Smooth muscle cell (in vitro differentiated cells): ENCODE data around the gene CDYL2. TPM values are rescaled to one million over a fixed set of nuclear protein-coding genes. Genes with fewer than 3 reads are reported as not detected.

Experiments used
- DNase-seq: peaks from one replicate; lab custom pipeline; 2025; ENCODE audit not compliant: unreplicated experiment; lab: John Stamatoyannopoulos, UW
- H2AFZ ChIP-seq: fragments of 200-600 bp; sonication (generic); 2 replicates; pipeline ENCODE4 v1.6.0; 2016; ENCODE audit warnings: antibody characterized with exemption, low read depth, mild to moderate bottlenecking
- H3F3A ChIP-seq: fragments of 200-600 bp; sonication (generic); 2 replicates; pipeline ENCODE4 v1.6.0; 2017; ENCODE audit warnings: antibody characterized with exemption, low read depth
- H3K27ac ChIP-seq: fragments of 200-600 bp; sonication (generic); 2 replicates; pipeline ENCODE4 v1.5.1; 2016; ENCODE audit warnings: low read depth, mild to moderate bottlenecking
- H3K27me3 ChIP-seq: fragments of 200-600 bp; sonication (generic); 2 replicates; pipeline ENCODE4 v1.6.1; 2016; ENCODE audit warnings: low read depth, mild to moderate bottlenecking
- H3K36me3 ChIP-seq: fragments of 200-600 bp; sonication (generic); 2 replicates; pipeline ENCODE4 v1.5.1; 2016; ENCODE audit warnings: low read depth
- H3K4me1 ChIP-seq: fragments of 200-600 bp; sonication (generic); 2 replicates; pipeline ENCODE4 v1.5.1; 2016; ENCODE audit warnings: low read depth
- H3K4me2 ChIP-seq: fragments of 200-600 bp; sonication (generic); 2 replicates; pipeline ENCODE4 v1.6.0; 2016; ENCODE audit warnings: mild to moderate bottlenecking
- H3K4me3 ChIP-seq: fragments of 200-600 bp; sonication (generic); 2 replicates; pipeline ENCODE4 v1.5.1; 2016; ENCODE audit warnings: mild to moderate bottlenecking
- H3K79me2 ChIP-seq: fragments of 200-600 bp; sonication (generic); 2 replicates; pipeline ENCODE4 v1.6.0; 2016; ENCODE audit warnings: low read depth, mild to moderate bottlenecking
- H3K9ac ChIP-seq: fragments of 200-600 bp; sonication (generic); 2 replicates; pipeline ENCODE4 v1.6.0; 2016; ENCODE audit warnings: low read depth
- H3K9me3 ChIP-seq: fragments of 200-600 bp; sonication (generic); replicated peaks from 2 replicates; pipeline ENCODE4 v1.5.1; 2016; ENCODE audit warnings: low read depth
- H4K20me1 ChIP-seq: fragments of 200-600 bp; sonication (generic); 2 replicates; pipeline ENCODE4 v1.6.0; 2016; ENCODE audit warnings: low read depth
- CTCF ChIP-seq: fragments of 200-600 bp; sonication (generic); IDR thresholded peaks from 2 replicates; pipeline ENCODE4 v1.5.1; 2017; ENCODE audit warnings: borderline replicate concordance, mild to moderate bottlenecking, antibody characterized with exemption; ENCODE audit not compliant: insufficient read depth, poor library complexity, severe bottlenecking
- WGBS: methylation state at CpG from one replicate; pipeline ENCODE4 v1.1.7; 2016; ENCODE audit warnings: low lambda C conversion rate; 5-methylcytosine and 5-hydroxymethylcytosine counted together
- polyA plus RNA-seq: library from polyadenylated mRNA; unstranded; fragments of >200 nt; fragmentation: Nextera tagmentation; extraction: Ambion mirVana; gene quantifications from 2 replicates; pipeline ENCODE4 v1.2.1, GENCODE V29; 2016
- total RNA-seq: library from RNA; depleted of rRNA; stranded (reverse); fragments of >200 nt; gene quantifications from 2 replicates; pipeline ENCODE4 v1.2.3, GENCODE V29; 2014

CDYL2 gene
- total and polyA plus RNA-seq, 2 experiments from 2014 or later = 2.0 to 2.9 TPM

GRCh38 chr16:80616362-80616761 is 188.0 kb downstream of the CDYL2 start:
- Histone ChIP-seq H4K20me1 (no peaks in the 10 kb centered on the region), H3K79me2 (no peaks in the 10 kb centered on the region), H3F3A (no peaks in the 10 kb centered on the region), H3K4me2 (no peak overlapping the region), H3K9me3 (no peaks in the 10 kb centered on the region), H3K9ac (no peak overlapping the region), H3K4me1 (no peaks in the 10 kb centered on the region), H3K27me3 (no peaks in the 10 kb centered on the region), H3K4me3 (no peak overlapping the region), H3K27ac (no peak overlapping the region), H2AFZ (no peak overlapping the region), H3K36me3 (no peaks in the 10 kb centered on the region)
- TF ChIP-seq CTCF = no peak
- no peak for DNase-seq
- 93% methylated on average over 3 of the region's 3 CpGs for WGBS

DNA sequence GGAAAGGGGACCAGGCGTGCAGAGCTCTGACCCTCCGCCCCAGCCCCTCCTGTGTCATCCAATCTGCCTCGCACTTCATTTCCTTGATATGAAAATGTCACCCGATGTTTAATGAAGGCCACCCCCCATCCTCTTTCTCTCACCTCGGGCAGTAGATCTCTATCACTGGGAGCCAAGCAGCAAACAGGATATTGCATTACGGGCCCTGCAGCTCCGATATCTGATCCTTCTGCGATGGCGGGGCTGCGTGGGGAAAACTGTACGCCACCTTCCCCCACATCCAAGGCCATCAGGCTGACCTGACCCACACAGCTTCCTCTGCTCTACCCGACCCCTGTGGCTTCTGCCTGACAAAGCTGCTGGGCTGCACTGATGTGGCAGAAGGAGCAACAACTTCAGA is 188.7 kb downstream of the CDYL2 start:
- H3K79me2 ChIP-seq = no peaks in the 10 kb centered on the region
- DNase-seq = no peak
- 86% methylated on average over 12 of the region's 12 CpGs for WGBS
- H3K27ac ChIP-seq = no peak overlapping the region
- H3K27me3 ChIP-seq = no peaks in the 10 kb centered on the region
- H2AFZ ChIP-seq = no peak overlapping the region
- no peak overlapping the region for H3K4me2 ChIP-seq
- H3K36me3 ChIP-seq = no peaks in the 10 kb centered on the region
- H4K20me1 ChIP-seq = no peaks in the 10 kb centered on the region
- no peaks in the 10 kb centered on the region for H3K9me3 ChIP-seq
- H3F3A ChIP-seq = no peaks in the 10 kb centered on the region
- no peaks in the 10 kb centered on the region for H3K4me1 ChIP-seq
- no peak for TF ChIP-seq CTCF
- H3K4me3 ChIP-seq = no peak overlapping the region
- no peak overlapping the region for H3K9ac ChIP-seq

GRCh38 chr16:80614908-80615671 is 189.3 kb downstream of the CDYL2 start:
- Histone ChIP-seq H2AFZ (no peak overlapping the region), H3K36me3 (no peaks in the 10 kb centered on the region), H3K4me2 (no peak overlapping the region), H3K9ac (no peak overlapping the region), H3K79me2 (no peaks in the 10 kb centered on the region), H3K27me3 (no peaks in the 10 kb centered on the region), H3K4me3 (no peak overlapping the region), H3F3A (no peaks in the 10 kb centered on the region), H3K27ac (no peak overlapping the region), H3K9me3 (no peaks in the 10 kb centered on the region), H3K4me1 (no peaks in the 10 kb centered on the region), H4K20me1 (no peaks in the 10 kb centered on the region)
- TF ChIP-seq CTCF = no peak
- DNase-seq = no peak
- WGBS = 73% methylated on average over 12 of the region's 12 CpGs

- no peaks in the 10 kb centered on the region for H3K4me1 ChIP-seq
- no peak for TF ChIP-seq CTCF
- H4K20me1 ChIP-seq = no peaks in the 10 kb centered on the region
- no peak overlapping the region for H2AFZ ChIP-seq
- H3K27me3 ChIP-seq = no peaks in the 10 kb centered on the region
- no peak overlapping the region for H3K4me3 ChIP-seq
- 94% methylated on average over 13 of the region's 13 CpGs for WGBS
- no peaks in the 10 kb centered on the region for H3K36me3 ChIP-seq
- no peaks in the 10 kb centered on the region for H3K79me2 ChIP-seq
- H3F3A ChIP-seq = no peaks in the 10 kb centered on the region
- no peaks in the 10 kb centered on the region for H3K9me3 ChIP-seq
- no peak overlapping the region for H3K4me2 ChIP-seq
- no peak overlapping the region for H3K27ac ChIP-seq
- H3K9ac ChIP-seq = no peak overlapping the region
- DNase-seq = no peak
Observed at GRCh38 chr16:80612461-80613017, 191.9 kb downstream of the CDYL2 start.
